K562 (cell line): ENCODE measurements around the gene COASY. TPM values are rescaled to one million over a fixed set of nuclear protein-coding genes. Genes with fewer than 3 reads are reported as not detected.

Source experiments
- ARNT ChIP-seq, 2 experiments: fragments of 450-650 bp; IDR thresholded peaks; 2 replicates each; pipeline ENCODE4 v1.6.1; 2016; ENCODE audit warnings: mild to moderate bottlenecking in 1 of 2
- BMI1 ChIP-seq: fragments of 150-350 bp; IDR thresholded peaks from 2 replicates; pipeline ENCODE4 v1.6.1; 2014; ENCODE audit warnings: low read length
- COPS2 ChIP-seq: fragments of 450-650 bp; conservative IDR thresholded peaks from 2 replicates; pipeline ENCODE4 v1.6.1; 2016; ENCODE audit warnings: mild to moderate bottlenecking, moderate library complexity
- HDAC2 ChIP-seq: fragments of 450-650 bp; IDR thresholded peaks from 2 replicates; pipeline ENCODE4 v1.6.1; 2016; ENCODE audit warnings: mild to moderate bottlenecking
- HDAC8 ChIP-seq: fragments of 450-650 bp; IDR thresholded peaks from 2 replicates; pipeline ENCODE4 v1.6.1; 2016; ENCODE audit warnings: mild to moderate bottlenecking, missing genetic modification characterization, moderate library complexity, missing compliant biosample characterization
- MTA1 ChIP-seq: fragments of 450-650 bp; IDR thresholded peaks from 2 replicates; pipeline ENCODE4 v1.6.1; 2017; ENCODE audit warnings: borderline replicate concordance
- MTF1 ChIP-seq: fragments of 250-450 bp; sonication (Bioruptor Pico); IDR thresholded peaks from 2 replicates; pipeline ENCODE4 v1.9.0; 2021; ENCODE audit warnings: moderate library complexity, mild to moderate bottlenecking, inconsistent platforms, borderline replicate concordance
- NEUROD1 ChIP-seq: fragments of 150-350 bp; IDR thresholded peaks from 2 replicates; pipeline ENCODE4 v1.6.1; 2014; ENCODE audit warnings: borderline replicate concordance, low read length, low read depth; ENCODE audit not compliant: partially characterized antibody
- NFYB ChIP-seq: IDR thresholded peaks from 2 replicates; pipeline ENCODE4 v1.6.1; 2011; ENCODE audit warnings: mild to moderate bottlenecking, moderate library complexity; ENCODE audit not compliant: insufficient read length; ENCODE audit errors: extremely low read depth
- NR4A1 ChIP-seq, 2 experiments: fragments of 250-450 bp in 1 of 2; fragments of 450-650 bp in 1 of 2; sonication (Bioruptor Pico) in 1 of 2; IDR thresholded peaks; 2 replicates each; pipeline versions ENCODE4 v1.4.0 to v1.6.1; 2016 to 2020; ENCODE audit warnings: mild to moderate bottlenecking in 2 of 2, missing compliant biosample characterization in 1 of 2, missing genetic modification characterization in 1 of 2, moderate library complexity in 1 of 2
- PHB2 ChIP-seq: fragments of 450-650 bp; IDR thresholded peaks from 2 replicates; pipeline ENCODE4 v1.6.1; 2017; ENCODE audit warnings: low read depth
- RBBP5 ChIP-seq: fragments of 200-600 bp; sonication (generic); IDR thresholded peaks from 2 replicates; pipeline ENCODE4 v1.6.1; 2012; ENCODE audit warnings: borderline replicate concordance, mild to moderate bottlenecking, low read length, control low read depth, inconsistent platforms; ENCODE audit not compliant: insufficient read depth, poor library complexity, severe bottlenecking
- SREBF2 ChIP-seq: sonication (generic); formaldehyde crosslinking; IDR thresholded peaks from 2 replicates; pipeline ENCODE4 v1.4.0; 2020; ENCODE audit warnings: mild to moderate bottlenecking, missing genetic modification reagents
- ZBED1 ChIP-seq: IDR thresholded peaks from 2 replicates; pipeline ENCODE4 v1.6.1; 2014
- ZNF561 ChIP-seq: fragments of 450-650 bp; formaldehyde crosslinking; conservative IDR thresholded peaks from 2 replicates; pipeline ENCODE4 v1.4.0; 2020; ENCODE audit warnings: mild to moderate bottlenecking, moderate library complexity
- ZNF778 ChIP-seq: fragments of 450-650 bp; formaldehyde crosslinking; IDR thresholded peaks from 2 replicates; pipeline ENCODE4 v1.4.0; 2020; ENCODE audit warnings: mild to moderate bottlenecking, moderate library complexity
- ZNF780A ChIP-seq: fragments of 250-450 bp; sonication (Bioruptor Pico); IDR thresholded peaks from 2 replicates; pipeline ENCODE4 v1.5.0; 2021; ENCODE audit warnings: mild to moderate bottlenecking
- polyA plus RNA-seq, 8 experiments: library from polyadenylated mRNA; depleted of rRNA in 4 of 8; stranded (reverse) in 5 of 8; unstranded in 3 of 8; fragments of >200 nt; fragmentation: Nextera tagmentation in 2 of 8; fragmentation: Illumina TruSeq in 1 of 8; extraction: Ambion mirVana in 2 of 8; extraction: Trizol in 1 of 8; gene quantifications; 2 replicates each; pipeline versions ENCODE4 v1.2.1 to v1.2.3, GENCODE V29; 2011 to 2014; ENCODE audit warnings: inconsistent platforms in 1 of 8, missing spikeins in 1 of 8
- total RNA-seq, 7 experiments: library from RNA; depleted of rRNA in 6 of 7; stranded (reverse); fragments of >200 nt in 6 of 7; fragmentation: Illumina TruSeq in 2 of 7; extraction: Trizol in 2 of 7; gene quantifications; 2 replicates each; pipeline versions ENCODE4 v1.2.1 to v1.2.3, GENCODE V29; 2011 to 2021; ENCODE audit warnings: low replicate concordance in 1 of 7
- TF ChIP-seq, protein P1 (sequence below): sonication (generic); formaldehyde crosslinking; IDR thresholded peaks from 2 replicates; pipeline ENCODE4 v1.8.1; 2022; ENCODE audit warnings: missing genetic modification reagents
- TF ChIP-seq, protein P2 (sequence below): sonication (generic); IDR thresholded peaks from 2 replicates; pipeline ENCODE4 v1.6.1; 2016
- TF ChIP-seq, protein P3 (sequence below): fragments of 450-650 bp; IDR thresholded peaks from 2 replicates; pipeline ENCODE4 v1.6.1; 2016; ENCODE audit warnings: antibody characterized with exemption
- TF ChIP-seq, protein P4 (sequence below): IDR thresholded peaks from 3 replicates; pipeline ENCODE4 v1.6.1; 2011; ENCODE audit warnings: borderline replicate concordance, mild to moderate bottlenecking; ENCODE audit not compliant: insufficient read length, insufficient read depth
- TF ChIP-seq, protein P5 (sequence below): sonication (generic); formaldehyde crosslinking; IDR thresholded peaks from 2 replicates; pipeline ENCODE4 v1.8.1; 2023; ENCODE audit warnings: mild to moderate bottlenecking, missing genetic modification reagents

The COASY gene
- total and polyA plus RNA-seq, 9 of the 15 experiments (the other 6 are each of a cell fraction or from before 2014, with no cell fraction given) = 25.4 to 175 (median 62.3) TPM

DNA sequence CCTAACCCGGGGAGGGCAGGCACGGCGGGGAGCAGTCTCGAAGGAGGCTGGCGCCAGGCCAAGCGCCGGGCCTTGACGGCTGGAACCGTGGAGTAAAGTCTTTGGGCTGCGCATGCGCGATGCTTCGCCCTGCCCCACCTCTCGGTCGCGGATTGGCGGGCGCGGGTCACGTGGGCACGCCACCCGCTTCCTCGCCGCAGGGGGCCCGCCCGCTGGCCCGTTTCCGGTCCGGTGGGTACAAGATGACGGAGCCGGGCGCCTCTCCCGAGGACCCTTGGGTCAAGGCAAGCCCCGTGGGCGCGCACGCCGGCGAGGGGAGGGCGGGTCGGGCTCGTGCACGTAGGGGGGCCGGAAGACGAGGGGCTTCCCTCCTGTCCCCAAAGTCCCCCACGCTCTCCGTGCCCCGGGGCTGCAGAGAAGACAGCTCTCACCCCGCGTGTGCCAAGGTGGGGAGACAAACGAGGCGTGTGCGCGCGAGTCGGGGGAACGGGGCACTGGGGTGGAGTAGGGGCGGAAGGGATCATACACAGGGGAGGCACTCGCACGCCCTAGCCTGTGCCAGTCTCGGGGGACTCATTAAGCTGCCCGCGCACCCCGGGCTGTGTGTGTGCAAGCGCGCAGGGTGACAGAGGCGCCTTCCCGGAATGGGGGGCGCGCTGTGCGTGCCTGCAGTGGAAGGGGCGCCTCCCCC, 5.1 kb downstream of the COASY start, which contains the start of gene MLX (continued):
- TF ChIP-seq NEUROD1 (no peak), RBBP5 (peak; percentile 53), NFYB (peak; percentile 74), BMI1 (no peak), MTF1 (CRISPR knock-in tag) (no peak), SREBF2 (no peak; the same call in 1 of the 2 replicates), NR4A1 (CRISPR knock-in tag; IDR thresholded peaks at IDR 0.05) (no peak), NR4A1 (tag; IDR thresholded peaks at IDR 0.05) (no peak), ZNF778 (CRISPR knock-in tag) (no peak), COPS2 (no peak), HDAC2 (no peak), ZBED1 (0 out of 2 replicates have a peak, but pooled peaks have one; percentile 37), HDAC8 (tag) (0 out of 2 replicates have a peak, but pooled peaks have one; percentile 7), ZNF561 (CRISPR knock-in tag) (no peak), MTA1 (no peak), PHB2 (no peak), ARNT (IDR thresholded peaks at IDR 0.05) (no peak), ZNF780A (CRISPR knock-in tag) (no peak)
- TF ChIP-seq, protein P1, sequence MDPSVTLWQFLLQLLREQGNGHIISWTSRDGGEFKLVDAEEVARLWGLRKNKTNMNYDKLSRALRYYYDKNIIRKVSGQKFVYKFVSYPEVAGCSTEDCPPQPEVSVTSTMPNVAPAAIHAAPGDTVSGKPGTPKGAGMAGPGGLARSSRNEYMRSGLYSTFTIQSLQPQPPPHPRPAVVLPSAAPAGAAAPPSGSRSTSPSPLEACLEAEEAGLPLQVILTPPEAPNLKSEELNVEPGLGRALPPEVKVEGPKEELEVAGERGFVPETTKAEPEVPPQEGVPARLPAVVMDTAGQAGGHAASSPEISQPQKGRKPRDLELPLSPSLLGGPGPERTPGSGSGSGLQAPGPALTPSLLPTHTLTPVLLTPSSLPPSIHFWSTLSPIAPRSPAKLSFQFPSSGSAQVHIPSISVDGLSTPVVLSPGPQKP (CRISPR knock-in tag) = no peak
- TF ChIP-seq, protein P2, sequence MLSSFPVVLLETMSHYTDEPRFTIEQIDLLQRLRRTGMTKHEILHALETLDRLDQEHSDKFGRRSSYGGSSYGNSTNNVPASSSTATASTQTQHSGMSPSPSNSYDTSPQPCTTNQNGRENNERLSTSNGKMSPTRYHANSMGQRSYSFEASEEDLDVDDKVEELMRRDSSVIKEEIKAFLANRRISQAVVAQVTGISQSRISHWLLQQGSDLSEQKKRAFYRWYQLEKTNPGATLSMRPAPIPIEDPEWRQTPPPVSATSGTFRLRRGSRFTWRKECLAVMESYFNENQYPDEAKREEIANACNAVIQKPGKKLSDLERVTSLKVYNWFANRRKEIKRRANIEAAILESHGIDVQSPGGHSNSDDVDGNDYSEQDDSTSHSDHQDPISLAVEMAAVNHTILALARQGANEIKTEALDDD = no peak
- TF ChIP-seq, protein P3, sequence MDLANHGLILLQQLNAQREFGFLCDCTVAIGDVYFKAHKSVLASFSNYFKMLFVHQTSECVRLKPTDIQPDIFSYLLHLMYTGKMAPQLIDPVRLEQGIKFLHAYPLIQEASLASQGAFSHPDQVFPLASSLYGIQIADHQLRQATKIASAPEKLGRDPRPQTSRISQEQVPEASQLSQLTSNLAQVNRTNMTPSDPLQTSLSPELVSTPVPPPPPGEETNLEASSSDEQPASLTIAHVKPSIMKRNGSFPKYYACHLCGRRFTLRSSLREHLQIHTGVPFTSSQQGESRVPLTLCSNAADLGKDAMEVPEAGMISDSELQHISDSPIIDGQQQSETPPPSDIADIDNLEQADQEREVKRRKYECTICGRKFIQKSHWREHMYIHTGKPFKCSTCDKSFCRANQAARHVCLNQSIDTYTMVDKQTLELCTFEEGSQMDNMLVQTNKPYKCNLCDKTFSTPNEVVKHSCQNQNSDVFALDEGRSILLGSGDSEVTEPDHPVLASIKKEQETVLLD = peak; percentile 94
- TF ChIP-seq, protein P4, sequence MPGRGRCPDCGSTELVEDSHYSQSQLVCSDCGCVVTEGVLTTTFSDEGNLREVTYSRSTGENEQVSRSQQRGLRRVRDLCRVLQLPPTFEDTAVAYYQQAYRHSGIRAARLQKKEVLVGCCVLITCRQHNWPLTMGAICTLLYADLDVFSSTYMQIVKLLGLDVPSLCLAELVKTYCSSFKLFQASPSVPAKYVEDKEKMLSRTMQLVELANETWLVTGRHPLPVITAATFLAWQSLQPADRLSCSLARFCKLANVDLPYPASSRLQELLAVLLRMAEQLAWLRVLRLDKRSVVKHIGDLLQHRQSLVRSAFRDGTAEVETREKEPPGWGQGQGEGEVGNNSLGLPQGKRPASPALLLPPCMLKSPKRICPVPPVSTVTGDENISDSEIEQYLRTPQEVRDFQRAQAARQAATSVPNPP = no peak
- TF ChIP-seq, protein P5, sequence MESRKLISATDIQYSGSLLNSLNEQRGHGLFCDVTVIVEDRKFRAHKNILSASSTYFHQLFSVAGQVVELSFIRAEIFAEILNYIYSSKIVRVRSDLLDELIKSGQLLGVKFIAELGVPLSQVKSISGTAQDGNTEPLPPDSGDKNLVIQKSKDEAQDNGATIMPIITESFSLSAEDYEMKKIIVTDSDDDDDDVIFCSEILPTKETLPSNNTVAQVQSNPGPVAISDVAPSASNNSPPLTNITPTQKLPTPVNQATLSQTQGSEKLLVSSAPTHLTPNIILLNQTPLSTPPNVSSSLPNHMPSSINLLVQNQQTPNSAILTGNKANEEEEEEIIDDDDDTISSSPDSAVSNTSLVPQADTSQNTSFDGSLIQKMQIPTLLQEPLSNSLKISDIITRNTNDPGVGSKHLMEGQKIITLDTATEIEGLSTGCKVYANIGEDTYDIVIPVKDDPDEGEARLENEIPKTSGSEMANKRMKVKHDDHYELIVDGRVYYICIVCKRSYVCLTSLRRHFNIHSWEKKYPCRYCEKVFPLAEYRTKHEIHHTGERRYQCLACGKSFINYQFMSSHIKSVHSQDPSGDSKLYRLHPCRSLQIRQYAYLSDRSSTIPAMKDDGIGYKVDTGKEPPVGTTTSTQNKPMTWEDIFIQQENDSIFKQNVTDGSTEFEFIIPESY = no peak; the same call in 1 of the 2 replicates
